VCaP (cell line): ENCODE data around the gene GSK3A.
A peak's percentile ranks its signal among the peaks of the same experiment; 100 is the strongest.

Experiments
- H3K27ac ChIP-seq: fragments of 450-650 bp; 2 replicates; pipeline ENCODE4 v1.5.1; 2017
- TF ChIP-seq, protein P1 (sequence below): fragments of 450-650 bp; conservative IDR thresholded peaks from 2 replicates; pipeline ENCODE4 v1.5.1; 2017; ENCODE audit warnings: mild to moderate bottlenecking, moderate library complexity

Gene GSK3A

GRCh38 chr19:42248270-42249148 is 6.1 kb upstream of the GSK3A start:
- no peak overlapping the region for H3K27ac ChIP-seq
- TF ChIP-seq, protein P1, sequence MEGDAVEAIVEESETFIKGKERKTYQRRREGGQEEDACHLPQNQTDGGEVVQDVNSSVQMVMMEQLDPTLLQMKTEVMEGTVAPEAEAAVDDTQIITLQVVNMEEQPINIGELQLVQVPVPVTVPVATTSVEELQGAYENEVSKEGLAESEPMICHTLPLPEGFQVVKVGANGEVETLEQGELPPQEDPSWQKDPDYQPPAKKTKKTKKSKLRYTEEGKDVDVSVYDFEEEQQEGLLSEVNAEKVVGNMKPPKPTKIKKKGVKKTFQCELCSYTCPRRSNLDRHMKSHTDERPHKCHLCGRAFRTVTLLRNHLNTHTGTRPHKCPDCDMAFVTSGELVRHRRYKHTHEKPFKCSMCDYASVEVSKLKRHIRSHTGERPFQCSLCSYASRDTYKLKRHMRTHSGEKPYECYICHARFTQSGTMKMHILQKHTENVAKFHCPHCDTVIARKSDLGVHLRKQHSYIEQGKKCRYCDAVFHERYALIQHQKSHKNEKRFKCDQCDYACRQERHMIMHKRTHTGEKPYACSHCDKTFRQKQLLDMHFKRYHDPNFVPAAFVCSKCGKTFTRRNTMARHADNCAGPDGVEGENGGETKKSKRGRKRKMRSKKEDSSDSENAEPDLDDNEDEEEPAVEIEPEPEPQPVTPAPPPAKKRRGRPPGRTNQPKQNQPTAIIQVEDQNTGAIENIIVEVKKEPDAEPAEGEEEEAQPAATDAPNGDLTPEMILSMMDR = no peak

GRCh38 chr19:42247640-42248199 is 5.3 kb upstream of the GSK3A start:
- no peak overlapping the region for H3K27ac ChIP-seq
- TF ChIP-seq, protein P1 = no peak

GRCh38 chr19:42246922-42247639 is 4.7 kb upstream of the GSK3A start:
- no peak overlapping the region for H3K27ac ChIP-seq
- TF ChIP-seq, protein P1 = no peak

DNA sequence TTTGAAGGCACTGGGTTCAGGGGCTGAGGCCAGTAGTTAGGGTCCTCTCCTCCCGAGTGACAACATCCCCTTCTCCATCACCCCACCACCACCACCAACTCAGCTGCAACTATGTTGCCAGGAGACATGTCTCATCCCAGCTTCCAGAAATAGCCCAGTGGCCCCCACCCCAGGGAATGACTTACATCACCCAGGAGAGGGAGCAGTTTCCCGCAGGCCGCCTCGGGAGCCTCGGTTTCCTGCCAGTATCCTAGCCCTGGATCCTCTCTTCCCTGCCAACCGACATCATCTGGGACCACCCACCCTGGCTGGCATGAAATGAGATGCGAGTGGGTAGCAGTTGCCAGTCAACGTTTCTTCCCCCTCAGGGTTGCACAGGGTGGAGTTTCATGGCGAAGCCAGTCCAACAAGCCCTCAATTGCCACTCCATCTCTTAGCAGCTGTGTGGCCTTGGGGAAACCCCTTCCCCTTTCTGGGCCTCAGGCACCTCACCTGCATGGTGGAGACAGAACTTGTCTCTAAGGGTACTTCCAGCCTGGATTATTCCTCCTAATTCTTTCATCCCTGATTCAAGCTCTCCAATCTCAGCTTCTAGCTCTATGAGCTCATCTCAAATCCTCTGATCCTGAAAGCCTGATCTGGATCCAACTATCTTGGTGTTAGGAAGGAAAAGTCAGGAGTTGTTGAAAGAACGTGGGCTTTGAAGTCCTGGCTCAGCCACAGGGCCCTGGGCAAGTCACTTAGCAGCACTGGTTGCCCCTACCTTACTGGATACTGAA is 3.9 kb upstream of the GSK3A start:
- no peak overlapping the region for H3K27ac ChIP-seq
- TF ChIP-seq, protein P1 = peak; percentile 47; the same call in 1 of the 2 replicates

GRCh38 chr19:42245231-42245630 is 2.8 kb upstream of the GSK3A start:
- TF ChIP-seq, protein P1 = no peak
- peak overlapping the region; percentile 95 for H3K27ac ChIP-seq

GRCh38 chr19:42244347-42245220 is 2.2 kb upstream of the GSK3A start:
- H3K27ac ChIP-seq = peak overlapping the region; percentile 95
- TF ChIP-seq, protein P1 = peak; percentile 85
